Upper lobe of right lung (tissue), 1 donor: Measurements from ENCODE around the gene COLEC12. TPM values are rescaled to one million over a fixed set of nuclear protein-coding genes. Genes with fewer than 3 reads are reported as not detected.

Experiments
- ATAC-seq: fragments of 200-7000 bp; cut with Tn5 transposase; one replicate; pipeline ENCODE4 v1.9.1; 2020; ENCODE audit warnings: mild to moderate bottlenecking, moderate library complexity
- DNase-seq: peaks from one replicate; pipeline ENCODE4 v3.0.0-alpha.2; 2020
- H3K27ac ChIP-seq: fragments of 200-600 bp; one replicate; pipeline ENCODE4 v1.8.0; 2022
- H3K27me3 ChIP-seq: fragments of 200-600 bp; one replicate; pipeline ENCODE4 v1.8.0; 2022; ENCODE audit warnings: mild to moderate bottlenecking
- H3K36me3 ChIP-seq: fragments of 200-600 bp; one replicate; pipeline ENCODE4 v1.8.0; 2022
- H3K4me1 ChIP-seq: fragments of 200-600 bp; one replicate; pipeline ENCODE4 v1.8.0; 2022
- H3K4me3 ChIP-seq: fragments of 200-600 bp; one replicate; pipeline ENCODE4 v1.8.0; 2022; ENCODE audit warnings: mild to moderate bottlenecking
- H3K9me3 ChIP-seq: fragments of 200-600 bp; one replicate; pipeline ENCODE4 v1.8.0; 2022
- intact Hi-C: fragments of 100-400 bp; cut with DNase I; formaldehyde crosslinking; loops from one replicate; pipeline ENCODE4 v1.11.0; 2022
- total RNA-seq: library from RNA; stranded (reverse); fragmentation: NEBNext Ultra II Directional; extraction: Animal tissue kit (Norgen Biotek cat#: 25700); gene quantifications from one replicate; pipeline ENCODE4 v1.2.1, GENCODE V29; 2021
- TF ChIP-seq, protein P1 (sequence below): fragments of 200-600 bp; IDR thresholded peaks from one replicate; pipeline ENCODE4 v1.8.0; 2022; ENCODE audit warnings: antibody characterized with exemption
- donor health status: DM: no; HTN: yes; CAD: no; lungs with severe emphysema.

Gene COLEC12
- total RNA-seq, 1 donor from 2014 or later: 55.2 TPM

DNA sequence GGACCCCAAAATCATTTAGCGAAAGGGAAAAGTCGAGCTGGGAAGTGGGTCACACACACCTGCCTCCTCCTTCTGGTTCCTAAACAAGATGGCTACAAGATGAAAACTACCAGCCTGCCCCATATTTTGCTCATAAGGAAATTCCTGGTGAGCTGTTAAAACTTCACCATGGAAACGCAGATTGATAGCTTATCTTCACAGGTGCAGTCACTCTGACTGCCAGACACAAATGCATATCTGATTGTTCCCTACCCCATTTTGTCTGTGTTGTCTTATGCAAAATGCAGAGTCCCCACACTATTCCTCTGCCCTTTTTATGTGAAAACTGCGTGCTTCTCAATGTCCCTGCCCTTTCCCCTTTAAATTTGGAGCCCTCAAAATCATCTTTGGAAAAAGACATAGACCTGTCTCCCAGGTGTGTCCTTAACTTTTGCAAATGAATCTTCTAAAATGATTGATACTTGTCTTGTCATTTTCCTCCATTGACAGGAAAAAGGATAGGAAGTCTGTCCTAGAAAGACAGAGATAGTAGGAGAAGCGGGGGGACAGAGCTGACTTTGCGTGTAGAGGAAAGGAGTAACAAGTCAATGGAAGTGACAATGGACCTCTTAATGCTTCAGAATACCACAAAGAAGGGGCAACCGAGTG is 193.8 kb downstream of the COLEC12 start:
- Histone ChIP-seq H3K9me3 (no peaks in the 10 kb centered on the region), H3K27ac (no peak overlapping the region), H3K36me3 (no peaks in the 10 kb centered on the region), H3K27me3 (no peaks in the 10 kb centered on the region), H3K4me3 (no peak overlapping the region), H3K4me1 (no peaks in the 10 kb centered on the region)
- no peak for DNase-seq
- TF ChIP-seq, protein P1, sequence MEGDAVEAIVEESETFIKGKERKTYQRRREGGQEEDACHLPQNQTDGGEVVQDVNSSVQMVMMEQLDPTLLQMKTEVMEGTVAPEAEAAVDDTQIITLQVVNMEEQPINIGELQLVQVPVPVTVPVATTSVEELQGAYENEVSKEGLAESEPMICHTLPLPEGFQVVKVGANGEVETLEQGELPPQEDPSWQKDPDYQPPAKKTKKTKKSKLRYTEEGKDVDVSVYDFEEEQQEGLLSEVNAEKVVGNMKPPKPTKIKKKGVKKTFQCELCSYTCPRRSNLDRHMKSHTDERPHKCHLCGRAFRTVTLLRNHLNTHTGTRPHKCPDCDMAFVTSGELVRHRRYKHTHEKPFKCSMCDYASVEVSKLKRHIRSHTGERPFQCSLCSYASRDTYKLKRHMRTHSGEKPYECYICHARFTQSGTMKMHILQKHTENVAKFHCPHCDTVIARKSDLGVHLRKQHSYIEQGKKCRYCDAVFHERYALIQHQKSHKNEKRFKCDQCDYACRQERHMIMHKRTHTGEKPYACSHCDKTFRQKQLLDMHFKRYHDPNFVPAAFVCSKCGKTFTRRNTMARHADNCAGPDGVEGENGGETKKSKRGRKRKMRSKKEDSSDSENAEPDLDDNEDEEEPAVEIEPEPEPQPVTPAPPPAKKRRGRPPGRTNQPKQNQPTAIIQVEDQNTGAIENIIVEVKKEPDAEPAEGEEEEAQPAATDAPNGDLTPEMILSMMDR: no peak
- no peak for ATAC-seq
- intact Hi-C loops: no loop called here

DNA sequence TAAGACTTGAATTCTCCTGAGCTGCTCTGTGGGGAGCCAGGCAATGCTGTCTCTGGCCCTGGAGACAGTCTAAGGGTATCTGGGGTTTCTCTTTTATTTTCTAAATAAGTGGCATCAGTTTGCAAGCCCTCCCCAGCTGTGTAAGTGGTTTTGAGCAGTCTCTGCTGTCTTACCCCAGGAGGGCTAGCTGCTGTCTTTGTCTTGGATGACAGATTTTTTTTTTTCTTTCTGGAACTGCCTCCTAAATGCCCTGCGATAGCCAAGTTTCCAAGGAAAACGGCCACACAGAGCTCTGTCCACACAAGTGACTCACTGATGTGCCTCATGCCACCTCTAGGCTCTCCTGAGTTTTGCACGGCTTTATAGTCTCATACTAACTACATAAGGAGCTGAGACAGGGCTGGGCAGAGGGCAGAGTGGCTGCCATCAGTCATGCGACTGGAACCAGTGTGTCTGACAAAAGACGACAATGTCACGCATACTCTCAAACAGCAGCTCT is 195.4 kb downstream of the COLEC12 start:
- DNase-seq: no peak
- TF ChIP-seq, protein P1: no peak
- H3K4me3 ChIP-seq: no peak overlapping the region
- no peaks in the 10 kb centered on the region for H3K36me3 ChIP-seq
- no peaks in the 10 kb centered on the region for H3K9me3 ChIP-seq
- no peaks in the 10 kb centered on the region for H3K27me3 ChIP-seq
- ATAC-seq: no peak
- intact Hi-C loops: no loop called here
- no peak overlapping the region for H3K27ac ChIP-seq
- no peaks in the 10 kb centered on the region for H3K4me1 ChIP-seq

DNA sequence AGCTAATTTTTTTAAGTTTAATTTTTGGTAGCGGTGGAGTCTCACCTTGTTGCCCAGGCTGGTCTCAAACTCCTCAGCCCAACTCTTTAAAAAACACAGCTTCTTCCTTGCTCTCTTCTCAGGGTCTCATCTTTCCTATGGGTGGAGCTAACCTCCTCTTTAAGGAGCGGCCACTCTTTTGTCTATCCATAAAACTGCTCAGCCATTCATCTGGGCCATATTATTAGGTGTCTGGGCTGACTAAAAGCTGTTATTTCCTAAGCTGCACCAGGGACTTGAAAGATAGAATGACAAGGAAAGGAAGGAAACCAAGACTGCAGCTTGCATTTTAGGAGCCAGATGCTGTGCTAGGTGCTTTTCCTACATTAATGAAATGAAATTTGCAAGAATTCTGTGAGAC is 196.9 kb downstream of the COLEC12 start:
- no peak overlapping the region for H3K4me3 ChIP-seq
- no peaks in the 10 kb centered on the region for H3K9me3 ChIP-seq
- DNase-seq (no peak), ATAC-seq (no peak)
- TF ChIP-seq, protein P1: no peak
- no peaks in the 10 kb centered on the region for H3K36me3 ChIP-seq
- H3K27ac ChIP-seq: no peak overlapping the region
- no peaks in the 10 kb centered on the region for H3K27me3 ChIP-seq
- no peaks in the 10 kb centered on the region for H3K4me1 ChIP-seq
- intact Hi-C loops: no loop called here

DNA sequence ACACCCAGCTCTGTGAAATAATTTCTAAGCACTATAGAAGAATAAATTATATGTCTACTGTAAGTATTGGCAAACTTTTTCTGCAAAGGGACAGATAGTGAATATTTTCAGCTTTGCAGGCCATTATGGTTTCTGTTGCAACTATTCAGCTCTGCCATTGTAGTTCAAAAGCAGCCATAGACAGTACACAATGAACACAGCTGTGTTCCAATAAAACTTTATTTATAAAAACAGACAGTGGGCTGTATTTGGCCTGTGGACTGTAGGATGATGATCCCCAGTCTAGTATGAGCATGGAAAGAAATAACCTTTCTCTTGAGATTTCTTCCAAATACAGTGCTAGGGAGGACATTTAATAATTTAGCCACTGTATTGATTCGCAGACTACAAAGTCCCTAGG is 197.5 kb downstream of the COLEC12 start:
- Histone ChIP-seq H3K4me1 (no peaks in the 10 kb centered on the region), H3K27me3 (no peaks in the 10 kb centered on the region), H3K27ac (no peak overlapping the region), H3K4me3 (no peak overlapping the region), H3K36me3 (no peaks in the 10 kb centered on the region), H3K9me3 (no peaks in the 10 kb centered on the region)
- TF ChIP-seq, protein P1: no peak
- no peak for DNase-seq
- intact Hi-C loops: no loop called here
- ATAC-seq: no peak

DNA sequence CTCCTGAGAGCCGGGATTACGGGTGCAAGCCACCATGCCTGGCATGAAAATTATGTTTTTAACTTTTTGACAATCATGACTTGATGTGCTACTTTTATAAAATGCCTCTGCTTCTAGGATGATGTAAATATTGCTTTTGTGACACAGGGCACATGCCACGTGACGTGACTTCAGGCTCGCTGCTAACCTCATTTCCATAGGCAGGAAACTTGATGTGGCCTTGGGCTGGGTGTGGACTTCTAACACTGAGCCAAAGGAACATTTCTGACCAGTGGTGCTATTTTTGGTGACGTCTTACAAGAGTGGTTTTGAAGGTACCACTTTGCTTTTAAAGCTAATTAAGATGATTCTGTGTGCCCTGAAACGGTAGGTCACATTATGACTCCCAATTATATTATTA is 198.4 kb downstream of the COLEC12 start:
- Histone ChIP-seq H3K4me1 (no peaks in the 10 kb centered on the region), H3K4me3 (no peak overlapping the region), H3K27ac (no peak overlapping the region), H3K36me3 (no peaks in the 10 kb centered on the region), H3K27me3 (no peaks in the 10 kb centered on the region), H3K9me3 (no peaks in the 10 kb centered on the region)
- no peak for ATAC-seq
- TF ChIP-seq, protein P1: no peak
- intact Hi-C loops: no loop called here
- DNase-seq: no peak
